Measurements from ENCODE around the gene TMEM269. TPM values are rescaled to one million over a fixed set of nuclear protein-coding genes. Genes with fewer than 3 reads are reported as not detected.

The TMEM269 gene
- total and polyA plus RNA-seq, 7 donors = 0.04 TPM; not detected in 6

DNA sequence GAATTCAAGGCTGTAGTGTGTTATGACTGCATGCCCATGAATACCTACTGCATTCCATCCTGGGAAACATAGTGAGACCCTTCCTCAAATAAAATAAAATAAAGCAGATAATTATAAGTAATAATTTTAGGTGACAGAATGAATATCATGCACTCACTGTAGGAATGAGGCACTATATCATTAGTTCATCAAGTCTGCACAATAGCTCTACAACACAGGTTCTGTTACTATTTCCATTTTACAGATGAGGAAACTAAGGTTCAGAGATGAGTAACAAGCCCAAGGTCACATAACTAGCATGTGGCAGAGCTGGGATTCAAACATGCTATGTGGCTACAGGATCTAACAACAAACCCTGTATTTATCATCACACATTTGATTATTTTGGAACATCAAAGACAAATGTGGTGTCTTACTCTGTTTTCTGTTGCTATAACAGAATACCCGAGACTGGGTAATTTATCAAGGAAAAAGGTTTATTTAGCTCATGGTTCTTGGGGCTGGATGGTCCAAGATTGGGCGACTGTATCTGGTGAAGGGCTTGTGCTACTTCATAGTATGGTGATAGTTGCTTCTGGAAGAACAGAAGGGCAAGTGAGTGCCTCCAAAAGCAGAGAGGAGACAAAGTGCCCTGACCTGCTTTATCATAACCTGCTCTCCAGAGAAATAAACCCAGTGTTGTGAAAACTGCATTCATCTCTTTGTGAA lies 56.8 kb downstream of the TMEM269 start:
- DNase-seq = no peak
- no peaks in the 10 kb centered on the region for H3K9me3 ChIP-seq
- no peak overlapping the region for H3K4me3 ChIP-seq
- peaks cover 0 to 8% (median 0%) of the 10 kb centered on the region in 4 donors for H3K36me3 ChIP-seq
- no peaks in the 10 kb centered on the region for H3K27me3 ChIP-seq
- H3K27ac ChIP-seq = no peak overlapping the region
- TF ChIP-seq EP300 (IDR thresholded peaks at IDR 0.05) (no peak), POLR2AphosphoS5 (IDR thresholded peaks at IDR 0.05) (no peak), POLR2A (IDR thresholded peaks at IDR 0.05) (no peak)
- TF ChIP-seq, protein P1, sequence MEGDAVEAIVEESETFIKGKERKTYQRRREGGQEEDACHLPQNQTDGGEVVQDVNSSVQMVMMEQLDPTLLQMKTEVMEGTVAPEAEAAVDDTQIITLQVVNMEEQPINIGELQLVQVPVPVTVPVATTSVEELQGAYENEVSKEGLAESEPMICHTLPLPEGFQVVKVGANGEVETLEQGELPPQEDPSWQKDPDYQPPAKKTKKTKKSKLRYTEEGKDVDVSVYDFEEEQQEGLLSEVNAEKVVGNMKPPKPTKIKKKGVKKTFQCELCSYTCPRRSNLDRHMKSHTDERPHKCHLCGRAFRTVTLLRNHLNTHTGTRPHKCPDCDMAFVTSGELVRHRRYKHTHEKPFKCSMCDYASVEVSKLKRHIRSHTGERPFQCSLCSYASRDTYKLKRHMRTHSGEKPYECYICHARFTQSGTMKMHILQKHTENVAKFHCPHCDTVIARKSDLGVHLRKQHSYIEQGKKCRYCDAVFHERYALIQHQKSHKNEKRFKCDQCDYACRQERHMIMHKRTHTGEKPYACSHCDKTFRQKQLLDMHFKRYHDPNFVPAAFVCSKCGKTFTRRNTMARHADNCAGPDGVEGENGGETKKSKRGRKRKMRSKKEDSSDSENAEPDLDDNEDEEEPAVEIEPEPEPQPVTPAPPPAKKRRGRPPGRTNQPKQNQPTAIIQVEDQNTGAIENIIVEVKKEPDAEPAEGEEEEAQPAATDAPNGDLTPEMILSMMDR (IDR thresholded peaks at IDR 0.05) = no peak
- WGBS, 2 donors = 90 to 92% methylated on average over 2 of the region's 2 CpGs
- H3K4me1 ChIP-seq = peaks cover 0 to 8% (median 5%) of the 10 kb centered on the region in 4 donors
- intact Hi-C loops (cut with DNase I) = no loop called here

DNA sequence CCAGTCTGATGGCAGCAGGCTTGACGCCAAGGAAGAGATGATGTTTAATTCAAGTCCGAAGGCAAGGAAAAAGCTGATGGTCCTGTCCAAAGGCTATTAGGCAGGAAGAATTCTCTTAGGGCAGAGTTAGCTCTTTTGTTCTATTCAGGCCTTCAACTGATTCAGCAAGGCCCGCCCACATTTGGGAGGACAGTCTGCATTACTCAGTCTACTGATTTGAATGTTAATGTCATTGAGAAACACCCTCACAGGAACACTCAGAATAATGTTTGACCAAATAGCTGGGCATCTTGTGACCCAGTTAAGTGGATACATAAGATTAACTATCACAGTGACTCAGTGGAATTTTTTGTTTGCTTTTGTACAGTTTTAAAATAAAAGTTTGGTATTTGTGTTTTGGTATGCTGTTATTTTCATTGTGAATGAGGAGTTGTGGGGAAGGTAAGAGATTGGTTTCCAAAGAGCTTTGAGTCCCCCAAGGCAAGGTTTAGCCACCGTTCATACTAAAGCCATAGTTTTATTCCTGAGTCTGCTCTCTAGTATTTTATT lies 59.9 kb downstream of the TMEM269 start:
- H3K27ac ChIP-seq = no peak overlapping the region

DNA sequence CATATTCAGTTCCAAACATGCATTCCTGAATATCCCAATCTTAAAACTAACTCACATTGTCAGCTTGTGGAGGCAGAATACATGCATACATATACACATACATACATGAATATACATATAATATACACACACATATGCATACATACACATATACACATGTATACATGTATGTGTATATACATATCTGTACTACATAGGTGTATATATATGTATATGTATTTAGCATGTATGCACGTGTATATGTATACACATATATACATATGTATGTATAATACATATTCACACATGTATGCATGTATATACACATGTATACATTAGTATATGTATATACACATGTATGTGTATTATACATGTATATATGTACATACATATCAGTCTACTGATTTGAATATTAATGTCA lies 60.4 kb downstream of the TMEM269 start:
- no peak for DNase-seq
- H3K27me3 ChIP-seq = no peaks in the 10 kb centered on the region
- no peaks in the 10 kb centered on the region for H3K9me3 ChIP-seq
- no peak overlapping the region for H3K27ac ChIP-seq
- 64 to 81% methylated on average over 1 of the region's 1 CpG for whole genome bisulfite sequencing, 2 donors
- H3K36me3 ChIP-seq = peaks cover 0 to 18% (median 0%) of the 10 kb centered on the region in 4 donors
- intact Hi-C loops (cut with DNase I) = loop anchor here (5.0 kb wide), 1 partner anchor 77 kb away; no protein-coding TSS in a partner anchor
- H3K4me3 ChIP-seq = no peak overlapping the region
- peaks cover 0 to 23% (median 9%) of the 10 kb centered on the region in 4 donors for H3K4me1 ChIP-seq
- TF ChIP-seq EP300 (IDR thresholded peaks at IDR 0.05) (no peak), POLR2A (IDR thresholded peaks at IDR 0.05) (no peak), POLR2AphosphoS5 (IDR thresholded peaks at IDR 0.05) (no peak)
- TF ChIP-seq, protein P1 (IDR thresholded peaks at IDR 0.05) = no peak

More for the DNA sequence above, 59.9 kb downstream of the TMEM269 start:
- TF ChIP-seq EP300 (IDR thresholded peaks at IDR 0.05) = no peak
- TF ChIP-seq POLR2AphosphoS5 (IDR thresholded peaks at IDR 0.05) = no peak
- TF ChIP-seq, protein P1 (IDR thresholded peaks at IDR 0.05) = no peak
- no peak for TF ChIP-seq POLR2A (IDR thresholded peaks at IDR 0.05)
- peaks cover 0 to 23% (median 9%) of the 10 kb centered on the region in 4 donors for H3K4me1 ChIP-seq
- intact Hi-C loops (cut with DNase I) = loop anchor here (5.0 kb wide), 1 partner anchor 78 kb away; no protein-coding TSS in a partner anchor
- no peaks in the 10 kb centered on the region for H3K9me3 ChIP-seq
- peaks cover 0 to 13% (median 0%) of the 10 kb centered on the region in 4 donors for H3K36me3 ChIP-seq
- DNase-seq = no peak
- no peak overlapping the region for H3K4me3 ChIP-seq
- no peaks in the 10 kb centered on the region for H3K27me3 ChIP-seq
- WGBS, 2 donors = 93 to 96% methylated on average over 4 of the region's 4 CpGs

DNA sequence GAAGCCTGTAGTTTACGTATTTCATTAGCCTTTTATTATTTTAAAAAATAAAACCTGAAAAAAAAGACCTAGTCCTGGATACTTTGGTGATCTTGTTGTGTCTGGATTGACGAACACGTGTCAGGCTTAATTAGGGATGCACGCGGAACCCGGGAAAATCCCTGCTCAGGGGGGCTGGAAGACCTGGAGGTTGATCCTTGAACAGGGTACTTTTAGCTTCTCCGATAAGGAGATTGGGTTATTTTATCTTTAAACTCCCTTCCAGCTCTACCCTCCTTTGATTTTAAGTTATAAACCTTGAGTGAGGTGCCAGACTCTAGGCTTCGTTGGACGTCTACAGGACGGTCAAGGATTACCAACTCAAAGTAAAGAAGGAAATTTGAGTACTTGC lies 61.1 kb downstream of the TMEM269 start:
- H3K36me3 ChIP-seq = peaks cover 0 to 24% (median 3%) of the 10 kb centered on the region in 4 donors
- H3K4me1 ChIP-seq = peaks cover 0 to 23% (median 9%) of the 10 kb centered on the region in 4 donors
- peak overlapping the region; percentile 65 to 99 (median 90) for H3K4me3 ChIP-seq
- DNase-seq = no peak
- TF ChIP-seq POLR2AphosphoS5 (IDR thresholded peaks at IDR 0.05) (no peak), EP300 (IDR thresholded peaks at IDR 0.05) (no peak), POLR2A (IDR thresholded peaks at IDR 0.05) (no peak)
- TF ChIP-seq, protein P1 (IDR thresholded peaks at IDR 0.05) = no peak
- no peaks in the 10 kb centered on the region for H3K27me3 ChIP-seq
- H3K9me3 ChIP-seq = no peaks in the 10 kb centered on the region
- intact Hi-C loops (cut with DNase I) = loop anchor here (1.0 to 5.0 kb wide), 3 partner anchors 29 to 79 kb away; partner anchors contain the start of genes C1orf50, ERMAP, P3H1 and SVBP
- peak overlapping the region; percentile 85 to 90 (median 87) for H3K27ac ChIP-seq
- WGBS, 2 donors = 9 to 18% methylated on average over 10 of the region's 10 CpGs
